Suprapubic skin (tissue), 4 donors: ENCODE measurements around the gene RFXANK. TPM values are rescaled to one million over a fixed set of nuclear protein-coding genes. Genes with fewer than 3 reads are reported as not detected.

Source experiments
- DNase-seq, 2 donors: peaks; one replicate each; pipeline ENCODE4 v3.0.0-alpha.2; 2019; ENCODE audit warnings: low spot score in 2 of 2
- H3K27ac ChIP-seq: fragments of 200-600 bp; sonication (generic); one replicate; pipeline ENCODE4 v1.5.1; 2019
- H3K27me3 ChIP-seq: fragments of 200-600 bp; sonication (generic); one replicate; pipeline ENCODE4 v1.5.1; 2019
- H3K36me3 ChIP-seq: fragments of 200-600 bp; sonication (generic); one replicate; pipeline ENCODE4 v1.5.1; 2019
- H3K4me1 ChIP-seq: fragments of 200-600 bp; sonication (generic); one replicate; pipeline ENCODE4 v1.5.1; 2019
- H3K4me3 ChIP-seq: fragments of 200-600 bp; sonication (generic); one replicate; pipeline ENCODE4 v1.5.1; 2019; ENCODE audit warnings: mild to moderate bottlenecking
- H3K9me3 ChIP-seq: fragments of 200-600 bp; sonication (generic); one replicate; pipeline ENCODE4 v1.5.1; 2019
- EP300 ChIP-seq: sonication (generic); formaldehyde crosslinking; IDR thresholded peaks from one replicate; pipeline ENCODE4 v1.6.1; 2017; ENCODE audit warnings: antibody characterized with exemption
- POLR2A ChIP-seq, 2 donors: fragments of 450-650 bp; IDR thresholded peaks; one replicate each; pipeline ENCODE4 v1.6.1; 2017; ENCODE audit warnings: antibody characterized with exemption in 2 of 2, mild to moderate bottlenecking in 2 of 2, moderate library complexity in 2 of 2
- POLR2AphosphoS5 ChIP-seq, 3 donors: sonication (generic); formaldehyde crosslinking; IDR thresholded peaks; one replicate each; pipeline ENCODE4 v1.6.1; 2017; ENCODE audit warnings: antibody characterized with exemption in 3 of 3
- WGBS: methylation state at CpG from one replicate; pipeline ENCODE4 v1.1.5; 2018; 5-methylcytosine and 5-hydroxymethylcytosine counted together
- total RNA-seq, 4 donors: library from RNA; depleted of rRNA; stranded (reverse); fragments of >200 nt; gene quantifications; one replicate each; pipeline ENCODE4 v1.1.0, GENCODE V29; 2016
- TF ChIP-seq, protein P1 (sequence below), 2 donors: fragments of 200-600 bp in 1 of 2; fragments of 450-650 bp in 1 of 2; sonication (generic) in 1 of 2; IDR thresholded peaks; one replicate each; pipeline ENCODE4 v1.5.1; 2016 to 2019; ENCODE audit warnings: antibody characterized with exemption in 2 of 2, mild to moderate bottlenecking in 1 of 2, moderate library complexity in 1 of 2

Gene RFXANK
- total RNA-seq, 4 donors from 2014 or later: 37.9 to 47.6 (median 45.7) TPM

DNA sequence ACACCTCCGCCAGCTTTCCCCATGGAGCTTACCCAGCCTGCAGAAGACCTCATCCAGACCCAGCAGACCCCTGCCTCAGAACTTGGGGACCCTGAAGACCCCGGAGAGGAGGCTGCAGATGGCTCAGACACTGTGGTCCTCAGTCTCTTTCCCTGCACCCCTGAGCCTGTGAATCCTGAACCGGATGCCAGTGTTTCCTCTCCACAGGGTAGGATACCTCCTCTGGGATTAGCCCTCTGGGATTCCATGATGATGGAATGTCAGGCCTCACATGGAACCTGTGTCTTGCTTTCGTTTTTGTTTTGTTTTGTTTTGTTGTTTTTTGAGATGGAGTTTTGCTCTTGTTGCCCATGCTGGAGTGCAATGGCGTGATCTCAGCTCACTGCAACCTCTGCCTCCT, 1.9 kb downstream of the RFXANK start:
- no peaks in the 10 kb centered on the region for H3K9me3 ChIP-seq
- 68% methylated on average over 5 of the region's 5 CpGs for WGBS
- peaks cover 52% of the 10 kb centered on the region for H3K4me1 ChIP-seq
- no peak overlapping the region for H3K27ac ChIP-seq
- no peaks in the 10 kb centered on the region for H3K27me3 ChIP-seq
- peak overlapping the region; percentile 87 for H3K4me3 ChIP-seq
- no peak for DNase-seq
- TF ChIP-seq POLR2A (IDR thresholded peaks at IDR 0.05) (no peak), EP300 (no peak), POLR2AphosphoS5 (IDR thresholded peaks at IDR 0.05) (no peak)
- TF ChIP-seq, protein P1, sequence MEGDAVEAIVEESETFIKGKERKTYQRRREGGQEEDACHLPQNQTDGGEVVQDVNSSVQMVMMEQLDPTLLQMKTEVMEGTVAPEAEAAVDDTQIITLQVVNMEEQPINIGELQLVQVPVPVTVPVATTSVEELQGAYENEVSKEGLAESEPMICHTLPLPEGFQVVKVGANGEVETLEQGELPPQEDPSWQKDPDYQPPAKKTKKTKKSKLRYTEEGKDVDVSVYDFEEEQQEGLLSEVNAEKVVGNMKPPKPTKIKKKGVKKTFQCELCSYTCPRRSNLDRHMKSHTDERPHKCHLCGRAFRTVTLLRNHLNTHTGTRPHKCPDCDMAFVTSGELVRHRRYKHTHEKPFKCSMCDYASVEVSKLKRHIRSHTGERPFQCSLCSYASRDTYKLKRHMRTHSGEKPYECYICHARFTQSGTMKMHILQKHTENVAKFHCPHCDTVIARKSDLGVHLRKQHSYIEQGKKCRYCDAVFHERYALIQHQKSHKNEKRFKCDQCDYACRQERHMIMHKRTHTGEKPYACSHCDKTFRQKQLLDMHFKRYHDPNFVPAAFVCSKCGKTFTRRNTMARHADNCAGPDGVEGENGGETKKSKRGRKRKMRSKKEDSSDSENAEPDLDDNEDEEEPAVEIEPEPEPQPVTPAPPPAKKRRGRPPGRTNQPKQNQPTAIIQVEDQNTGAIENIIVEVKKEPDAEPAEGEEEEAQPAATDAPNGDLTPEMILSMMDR (IDR thresholded peaks at IDR 0.05): no peak
- H3K36me3 ChIP-seq: peaks cover 26% of the 10 kb centered on the region

DNA sequence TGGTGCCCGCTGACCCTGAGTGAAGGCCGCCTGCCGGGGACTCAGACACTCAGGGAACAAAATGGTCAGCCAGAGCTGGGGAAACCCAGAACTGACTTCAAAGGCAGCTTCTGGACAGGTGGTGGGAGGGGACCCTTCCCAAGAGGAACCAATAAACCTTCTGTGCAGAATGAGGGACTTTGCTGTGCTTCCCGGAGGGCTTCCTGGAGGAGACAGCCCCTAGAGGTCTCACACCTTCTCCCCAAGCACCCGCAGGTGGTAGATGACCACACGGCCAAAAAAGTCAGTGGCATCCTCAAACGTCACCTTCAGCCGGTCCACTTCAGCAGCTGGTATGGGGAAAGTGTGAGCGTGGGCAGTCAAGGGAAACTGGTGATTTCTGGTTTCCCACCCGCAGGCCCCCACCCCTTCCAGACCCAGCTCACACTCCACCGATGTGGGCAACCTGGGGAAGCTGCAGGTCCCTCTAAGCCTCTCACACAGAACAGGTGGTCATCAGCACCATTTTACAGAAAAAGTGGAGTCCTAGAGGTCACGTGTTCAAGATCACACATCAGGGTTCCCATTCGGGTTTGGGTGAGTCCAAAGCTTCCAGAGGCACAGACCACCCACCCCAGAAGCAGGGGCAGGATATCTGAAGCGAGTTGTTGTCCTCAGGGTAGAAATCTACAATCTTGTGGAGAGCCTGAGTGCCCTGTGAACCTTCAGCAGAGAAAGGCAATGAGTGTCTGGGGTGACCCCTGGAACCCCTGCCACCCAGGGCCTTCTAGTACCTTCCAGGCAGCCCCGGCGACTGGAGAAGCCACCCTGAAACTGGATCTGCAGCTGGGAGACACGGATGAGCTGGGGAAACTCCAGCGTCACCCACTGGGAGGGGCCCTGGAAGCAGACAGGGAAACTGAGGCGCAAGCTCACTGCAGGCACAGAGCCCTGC, 9.9 kb downstream of the RFXANK start:
- H3K27ac ChIP-seq: no peak overlapping the region
- peaks cover 15% of the 10 kb centered on the region for H3K4me1 ChIP-seq
- H3K4me3 ChIP-seq: peak overlapping the region; percentile 69
- H3K36me3 ChIP-seq: peaks cover 33% of the 10 kb centered on the region
- DNase-seq: peak in 1 of 2 donors; percentile 56
- no peaks in the 10 kb centered on the region for H3K9me3 ChIP-seq
- 77% methylated on average over 14 of the region's 19 CpGs for WGBS
- TF ChIP-seq, protein P1 (IDR thresholded peaks at IDR 0.05): no peak
- TF ChIP-seq POLR2AphosphoS5 (IDR thresholded peaks at IDR 0.05): no peak
- no peaks in the 10 kb centered on the region for H3K27me3 ChIP-seq

DNA sequence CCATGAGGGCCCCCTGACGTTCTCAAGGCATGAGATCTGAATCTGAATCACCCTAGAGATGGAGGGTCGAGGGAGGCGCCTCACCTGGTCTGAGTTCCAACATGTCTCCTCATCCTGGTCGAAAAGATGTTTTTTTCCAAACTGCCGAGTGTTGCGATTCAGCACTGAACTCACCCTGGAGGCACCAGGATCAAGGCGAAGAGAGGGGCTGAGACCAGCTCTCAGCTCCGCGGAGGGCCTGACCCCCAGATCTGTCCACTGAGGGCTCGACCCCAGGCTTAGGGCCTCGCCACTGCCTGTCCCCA, 10.6 kb downstream of the RFXANK start:
- TF ChIP-seq EP300 (no peak), POLR2AphosphoS5 (IDR thresholded peaks at IDR 0.05) (no peak), POLR2A (IDR thresholded peaks at IDR 0.05) (no peak)
- TF ChIP-seq, protein P1 (IDR thresholded peaks at IDR 0.05): no peak
- no peaks in the 10 kb centered on the region for H3K27me3 ChIP-seq
- WGBS: 4% methylated on average over 11 of the region's 11 CpGs
- peak overlapping the region; percentile 77 for H3K27ac ChIP-seq
- no peak for DNase-seq
- H3K4me1 ChIP-seq: peaks cover 15% of the 10 kb centered on the region
- peaks cover 26% of the 10 kb centered on the region for H3K36me3 ChIP-seq
- peak overlapping the region; percentile 69 for H3K4me3 ChIP-seq
- no peaks in the 10 kb centered on the region for H3K9me3 ChIP-seq

DNA sequence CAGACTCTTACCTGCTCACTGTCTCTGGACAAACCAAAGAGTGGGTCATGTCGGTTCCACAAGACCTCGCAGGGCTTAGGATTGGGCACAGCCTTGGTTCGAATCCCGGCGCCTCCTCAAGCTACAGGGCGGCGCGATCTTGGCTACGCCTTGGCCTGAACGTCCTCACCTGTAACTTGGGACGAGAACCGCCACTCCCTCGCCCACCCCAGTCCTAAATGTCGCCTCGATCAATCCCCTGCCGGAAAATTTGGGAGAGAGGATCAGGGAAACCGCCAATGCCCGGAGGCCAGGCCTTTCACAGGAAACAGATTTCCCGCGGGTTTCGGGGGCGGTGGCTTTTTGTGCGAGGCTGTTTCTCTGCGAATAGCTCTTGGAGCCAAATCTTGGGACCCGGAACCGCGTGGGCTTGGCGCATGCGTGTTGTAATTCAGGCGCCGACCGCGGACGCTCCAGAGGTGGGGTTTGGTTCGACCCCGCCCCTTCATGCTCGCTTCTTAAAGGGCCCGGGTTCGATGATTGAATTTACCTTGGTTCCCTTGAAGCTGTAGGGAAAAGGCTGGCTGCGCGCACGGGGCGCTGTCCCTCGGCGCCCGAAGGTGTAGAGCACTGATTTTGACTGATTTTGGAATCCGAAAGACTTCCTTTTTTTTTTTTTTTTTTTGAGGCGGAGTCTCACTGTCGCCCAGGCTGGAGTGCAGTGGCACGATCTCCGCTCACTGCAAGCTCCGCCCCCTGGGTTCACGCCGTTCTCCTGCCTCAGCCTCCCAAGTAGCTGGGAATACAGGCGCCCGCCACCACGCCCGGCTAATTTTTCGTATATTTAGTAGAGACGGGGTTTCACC, 11.2 kb downstream of the RFXANK start, which contains the start of gene NR2C2AP:
NR2C2AP (minus strand) TSS at position 403 of the 845 bp plus-strand sequence; CDS start at position 49, 354 bp downstream.
- WGBS: 9% methylated on average over 46 of the region's 60 CpGs
- H3K27ac ChIP-seq: peak within 1 kb of the TSS; percentile 77
- peak within 1 kb of the TSS; percentile 69 for H3K4me3 ChIP-seq
- peaks cover 15% of the 10 kb centered on the region for H3K4me1 ChIP-seq
- H3K27me3 ChIP-seq: peaks cover 3% of the 10 kb centered on the region
- TF ChIP-seq POLR2AphosphoS5 (IDR thresholded peaks at IDR 0.05): peak in 1 of 3 donors; percentile 5
- TF ChIP-seq EP300: no peak
- TF ChIP-seq, protein P1 (IDR thresholded peaks at IDR 0.05): no peak
- DNase-seq: peak; percentile 95 to 97
- no peaks in the 10 kb centered on the region for H3K9me3 ChIP-seq
- peaks cover 20% of the 10 kb centered on the region for H3K36me3 ChIP-seq

DNA sequence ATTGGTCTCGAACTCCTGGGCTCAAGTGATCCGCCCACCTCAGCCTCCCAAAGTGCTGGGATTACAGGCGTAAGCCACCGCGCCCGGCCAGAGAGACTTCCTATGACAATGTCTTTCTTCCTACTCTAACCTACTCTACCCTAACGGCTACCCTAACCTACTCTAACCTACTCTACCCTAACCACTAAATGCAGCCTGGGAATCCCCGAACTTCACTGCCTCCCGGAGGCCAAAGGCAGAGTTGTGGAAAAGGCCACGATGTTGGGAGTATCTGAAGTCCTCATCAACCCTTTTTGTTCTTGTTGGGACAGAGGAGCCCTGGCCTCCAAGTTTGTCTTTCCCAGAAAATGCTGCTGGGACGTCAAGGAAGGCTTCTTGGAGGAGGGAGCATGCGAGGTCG, 12.1 kb downstream of the RFXANK start:
- no peak for DNase-seq
- TF ChIP-seq POLR2A (IDR thresholded peaks at IDR 0.05) (no peak), POLR2AphosphoS5 (IDR thresholded peaks at IDR 0.05) (no peak), EP300 (no peak)
- TF ChIP-seq, protein P1 (IDR thresholded peaks at IDR 0.05): no peak
- Histone ChIP-seq H3K27me3 (peaks cover 6% of the 10 kb centered on the region), H3K27ac (no peak overlapping the region), H3K4me3 (no peak overlapping the region), H3K9me3 (no peaks in the 10 kb centered on the region), H3K4me1 (peaks cover 15% of the 10 kb centered on the region), H3K36me3 (peaks cover 11% of the 10 kb centered on the region)
- 77% methylated on average over 13 of the region's 13 CpGs for WGBS
